Activated CD8-positive, alpha-beta T cell treated with anti-CD3 and anti-CD28 coated beads, Interleukin-2, amount 10 ng/mL, durations not matched to agents 7 days and 5 days (primary cell): ENCODE results near the gene NRM. TPM values are rescaled to one million over a fixed set of nuclear protein-coding genes. Genes with fewer than 3 reads are reported as not detected.
A peak's percentile ranks its signal among the peaks of the same experiment; 100 is the strongest.

Experiments used
- ATAC-seq: fragments of 150-1000 bp; cut with Tn5 transposase; one replicate; pipeline ENCODE4 v1.10.0; 2021; ENCODE audit warnings: moderate library complexity
- CTCF ChIA-PET: fragments of 350-600 bp; sonication (Branson Sonifier 250); formaldehyde crosslinking; loops from one replicate; lab custom pipeline; 2021; ENCODE audit warnings: antibody characterized with exemption; lab: Charles Lee
- POLR2A ChIA-PET: fragments of 350-600 bp; sonication (Branson Sonifier 250); formaldehyde crosslinking; loops from one replicate; lab custom pipeline; 2021; ENCODE audit warnings: antibody characterized with exemption; lab: Charles Lee
- DNase-seq: peaks from one replicate; pipeline ENCODE4 v3.0.0-alpha.2; 2020
- H3K27ac Mint-ChIP-seq: one replicate; pipeline ENCODE4 v1.8.0; 2021; ENCODE audit warnings: mild to moderate bottlenecking, mixed read lengths
- H3K27me3 Mint-ChIP-seq: one replicate; pipeline ENCODE4 v1.8.0; 2021; ENCODE audit warnings: low read depth, mixed read lengths
- H3K36me3 Mint-ChIP-seq: one replicate; pipeline ENCODE4 v1.8.0; 2021; ENCODE audit warnings: low read depth, mixed read lengths
- H3K4me1 Mint-ChIP-seq: one replicate; pipeline ENCODE4 v1.8.0; 2021; ENCODE audit warnings: low read depth, mixed read lengths
- H3K4me3 Mint-ChIP-seq: one replicate; pipeline ENCODE4 v1.8.0; 2021; ENCODE audit warnings: mild to moderate bottlenecking, mixed read lengths
- H3K9me3 Mint-ChIP-seq: one replicate; pipeline ENCODE4 v1.8.0; 2022; ENCODE audit warnings: mixed read lengths; ENCODE audit not compliant: insufficient read depth
- total RNA-seq, 2 experiments: library from RNA; stranded (reverse); gene quantifications; one replicate each; pipeline ENCODE4 v1.2.3, GENCODE V29; 2021

The NRM gene
- total RNA-seq, 2 experiments from 2014 or later = 41.7 to 44.6 TPM

GRCh38 chr6:30645989-30646388, 44.8 kb downstream of the NRM start:
- ATAC-seq = no peak
- H3K27ac Mint-ChIP-seq = no peak overlapping the region
- H3K4me3 Mint-ChIP-seq = peak overlapping the region; percentile 91
- H3K27me3 Mint-ChIP-seq = no peaks in the 10 kb centered on the region
- peaks cover 27% of the 10 kb centered on the region for H3K36me3 Mint-ChIP-seq
- DNase-seq = no peak
- H3K9me3 Mint-ChIP-seq = no peaks in the 10 kb centered on the region
- ChIA-PET CTCF (interaction anchor here (1.2 to 1.4 kb wide), 2 partner anchors 27 to 33 kb away, joined by 3 to 7 read pairs; partner anchors contain the start of gene DHX16), POLR2A (interaction anchor here (1.1 to 1.5 kb wide), 3 partner anchors 28 to 71 kb away, joined by 5 to 13 read pairs (median 11); partner anchors contain the start of genes MDC1, MRPS18B and PPP1R10)
- H3K4me1 Mint-ChIP-seq = peaks cover 43% of the 10 kb centered on the region

DNA sequence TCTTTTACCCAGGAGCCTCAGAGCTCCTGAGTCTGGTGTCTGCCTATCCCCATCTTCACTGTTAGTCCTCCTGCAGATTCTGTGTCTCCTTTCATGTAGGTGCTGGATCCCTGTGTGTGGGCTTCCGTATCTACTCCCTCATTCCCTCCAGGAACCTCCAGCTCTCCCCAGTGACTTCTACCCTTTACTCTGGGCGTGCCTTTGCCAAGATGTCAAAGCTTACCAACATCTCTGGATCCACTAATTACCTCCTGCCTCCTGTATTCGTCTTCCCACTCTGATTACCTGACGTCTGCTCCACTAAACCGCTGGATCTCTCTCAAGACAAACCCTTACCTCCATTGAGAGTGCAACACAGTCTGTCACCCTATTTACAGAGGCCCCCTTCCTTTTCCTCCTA, 46.0 kb downstream of the NRM start:
- ChIA-PET POLR2A (interaction anchor here (0.7 kb wide), 1 partner anchor 360 kb away, joined by 7 read pairs; no protein-coding TSS in a partner anchor), CTCF (interaction anchor here (1.0 to 1.8 kb wide), 3 partner anchors 34 to 86 kb away, joined by 3 to 8 read pairs (median 3); no protein-coding TSS in a partner anchor)
- no peak for DNase-seq
- Mint-ChIP-seq H3K36me3 (peaks cover 25% of the 10 kb centered on the region), H3K4me3 (no peak overlapping the region), H3K4me1 (peaks cover 52% of the 10 kb centered on the region), H3K27me3 (no peaks in the 10 kb centered on the region), H3K27ac (peak overlapping the region; percentile 3), H3K9me3 (no peaks in the 10 kb centered on the region)
- ATAC-seq = no peak

- CTCF ChIA-PET = interaction anchor here (1.8 kb wide), 2 partner anchors 87 kb away, joined by 5 to 8 read pairs; no protein-coding TSS in a partner anchor
- Mint-ChIP-seq H3K27ac (peak overlapping the region; percentile 44), H3K9me3 (no peaks in the 10 kb centered on the region), H3K4me3 (no peak overlapping the region), H3K36me3 (peaks cover 19% of the 10 kb centered on the region), H3K4me1 (peaks cover 45% of the 10 kb centered on the region), H3K27me3 (no peaks in the 10 kb centered on the region)
- POLR2A ChIA-PET = no interaction called here
- ATAC-seq (no peak), DNase-seq (no peak)
These were observed 47.1 kb downstream of the NRM start for GRCh38 chr6:30643656-30644055.

DNA sequence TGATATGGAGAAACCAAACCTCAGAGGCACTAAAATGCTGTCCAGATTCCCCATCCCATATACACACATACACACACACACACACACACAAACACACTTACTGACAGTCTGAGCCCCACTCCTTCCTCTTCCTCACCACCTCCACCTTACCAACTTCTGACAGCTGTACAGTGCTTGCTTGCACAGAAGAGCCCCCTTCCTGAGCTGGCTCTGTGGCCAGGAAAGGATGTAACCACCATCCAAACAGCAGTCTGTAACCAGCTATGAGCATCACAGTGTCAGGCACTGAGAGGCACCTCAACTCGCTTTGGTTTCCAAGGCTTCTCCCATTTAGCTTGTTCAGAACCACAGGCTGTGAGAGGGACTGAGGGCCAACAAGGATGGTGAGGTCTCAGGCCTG, 49.7 kb downstream of the NRM start:
- ATAC-seq (peak; percentile 86), DNase-seq (peak; percentile 64)
- POLR2A ChIA-PET = interaction anchor here (0.5 to 2.1 kb wide), 5 partner anchors 11 to 42 kb away, joined by 3 to 12 read pairs (median 4); partner anchors contain the start of genes MRPS18B and PPP1R10
- Mint-ChIP-seq H3K4me1 (peaks cover 30% of the 10 kb centered on the region), H3K36me3 (peaks cover 14% of the 10 kb centered on the region), H3K4me3 (peak overlapping the region; percentile 7), H3K27ac (peak overlapping the region; percentile 83), H3K27me3 (no peaks in the 10 kb centered on the region), H3K9me3 (no peaks in the 10 kb centered on the region)
- CTCF ChIA-PET = interaction anchor here (0.8 to 2.1 kb wide), 16 partner anchors 11 to 446 kb away, joined by 3 to 9 read pairs (median 5); partner anchors contain the start of genes DHX16, MDC1 and MRPS18B

DNA sequence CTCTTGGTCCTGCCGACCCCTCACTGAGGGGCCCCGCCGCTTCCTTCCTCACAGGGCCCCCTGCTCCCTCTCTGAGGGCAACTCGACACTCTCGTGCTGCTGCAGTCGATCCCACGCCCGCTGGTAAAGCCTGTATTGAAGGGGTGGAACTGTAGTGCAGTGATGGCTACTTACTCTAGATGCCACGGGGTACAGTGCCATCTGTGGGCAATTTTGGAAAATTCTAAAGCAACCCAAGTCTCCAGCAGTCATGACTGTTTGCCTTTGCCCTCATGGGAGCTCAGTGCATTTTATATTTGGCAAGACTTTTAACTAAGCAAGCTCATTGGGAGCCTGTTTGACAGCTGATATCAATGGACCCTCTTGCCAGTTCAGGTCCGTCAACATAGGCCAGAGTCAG, 50.3 kb downstream of the NRM start:
- Mint-ChIP-seq H3K27me3 (no peaks in the 10 kb centered on the region), H3K9me3 (no peaks in the 10 kb centered on the region), H3K4me1 (peaks cover 25% of the 10 kb centered on the region), H3K27ac (peak overlapping the region; percentile 83), H3K36me3 (peaks cover 17% of the 10 kb centered on the region), H3K4me3 (no peak overlapping the region)
- DNase-seq (no peak), ATAC-seq (peak; percentile 57)
- ChIA-PET CTCF (interaction anchor here (0.9 to 2.1 kb wide), 17 partner anchors 11 to 447 kb away, joined by 3 to 9 read pairs (median 5); partner anchors contain the start of genes DHX16, MDC1 and MRPS18B), POLR2A (interaction anchor here (0.5 to 2.1 kb wide), 4 partner anchors 23 to 41 kb away, joined by 4 to 12 read pairs (median 6); partner anchors contain the start of genes MRPS18B and PPP1R10)

Other genes starting within 250 kb of the NRM start
- gene HLA-E, start 201.5 kb downstream of the NRM start, total RNA-seq = 100 to 1,000 TPM; 523 to 536 TPM
- gene GNL1, start 134.5 kb downstream of the NRM start, total RNA-seq = 10 to 100 TPM; 63.7 to 69.9 TPM
- 10 to 100 TPM; 19.7 to 21.1 TPM for gene PRR3, start 133.7 kb downstream of the NRM start, total RNA-seq
- gene ABCF1, start 119.5 kb downstream of the NRM start, total RNA-seq = 10 to 100 TPM; 72.2 to 79.6 TPM
- 10 to 100 TPM; 92.8 to 99.7 TPM for gene PPP1R10, start 73.7 kb downstream of the NRM start, total RNA-seq
- 10 to 100 TPM; 43.2 to 43.6 TPM for gene MRPS18B, start 73.1 kb downstream of the NRM start, total RNA-seq
- gene ATAT1, start 64.1 kb downstream of the NRM start, total RNA-seq = 10 to 100 TPM in 1 of 2 experiments, 1 to 10 TPM in 1; 10.0 to 10.5 TPM
- gene C6orf136, start 43.9 kb downstream of the NRM start, total RNA-seq = 10 to 100 TPM; 31.6 to 40.1 TPM
- gene DHX16, start 18.0 kb downstream of the NRM start, total RNA-seq = 10 to 100 TPM; 38.5 to 41.0 TPM
- 100 to 1,000 TPM; 286 to 304 TPM for gene PPP1R18, start 4.3 kb downstream of the NRM start, total RNA-seq
- 10 to 100 TPM; 48.5 to 52.4 TPM for gene MDC1, start 26.3 kb upstream of the NRM start, total RNA-seq
- 1,000 to 10,000 TPM; 1,638 to 1,703 TPM for gene TUBB, start 29.4 kb upstream of the NRM start, total RNA-seq
- 100 to 1,000 TPM; 314 to 317 TPM for gene FLOT1, start 51.7 kb upstream of the NRM start, total RNA-seq
- 10 to 100 TPM; 76.6 to 82.9 TPM for gene IER3, start 53.6 kb upstream of the NRM start, total RNA-seq
- gene DDR1, start 193.5 kb upstream of the NRM start, total RNA-seq = 1 to 10 TPM; 6.3 to 7.4 TPM
- 10 to 100 TPM; 30.0 to 30.1 TPM for gene GTF2H4, start 217.2 kb upstream of the NRM start, total RNA-seq
- 10 to 100 TPM; 38.4 to 38.8 TPM for gene VARS2, start 223.3 kb upstream of the NRM start, total RNA-seq
- not detected for gene SFTA2, start 241.2 kb upstream of the NRM start, total RNA-seq
- not detected for gene MUCL3, start 250.0 kb upstream of the NRM start, total RNA-seq